Muscle of leg (tissue), 11 donors: ENCODE data around the gene PRG3. TPM values are rescaled to one million over a fixed set of nuclear protein-coding genes. Genes with fewer than 3 reads are reported as not detected.
A peak's percentile ranks its signal among the peaks of the same experiment; 100 is the strongest.

Experiments
- DNase-seq: peaks from one replicate; pipeline ENCODE4 v3.0.0; 2013
- H3K27ac ChIP-seq: one replicate; pipeline ENCODE4 v1.5.1; 2013; ENCODE audit warnings: mild to moderate bottlenecking, low read length, control low read depth
- H3K27me3 ChIP-seq: one replicate; pipeline ENCODE4 v1.6.1; 2013; ENCODE audit warnings: low read length; ENCODE audit not compliant: control insufficient read depth, insufficient read depth
- H3K36me3 ChIP-seq: one replicate; pipeline ENCODE4 v1.6.1; 2013; ENCODE audit warnings: low read length; ENCODE audit not compliant: control insufficient read depth, insufficient read depth
- H3K4me1 ChIP-seq: one replicate; pipeline ENCODE4 v1.6.1; 2013; ENCODE audit warnings: low read length; ENCODE audit not compliant: control insufficient read depth, insufficient read depth
- H3K4me3 ChIP-seq: one replicate; pipeline ENCODE4 v1.5.1; 2013; ENCODE audit warnings: low read length, control low read depth
- H3K9me3 ChIP-seq: replicated peaks from 2 replicates; pipeline ENCODE4 v1.6.1; 2013; ENCODE audit warnings: low read depth, low read length; ENCODE audit not compliant: control insufficient read depth
- WGBS: methylation state at CpG from one replicate; pipeline ENCODE4 v1.1.5; 2013; ENCODE audit warnings: missing lambda C conversion rate; ENCODE audit not compliant: insufficient coverage; 5-methylcytosine and 5-hydroxymethylcytosine counted together
- polyA plus RNA-seq, 8 donors: library from polyadenylated mRNA; unstranded; fragments of 120-200 nt; gene quantifications; one replicate each; pipeline versions ENCODE4 v1.2.1 to v1.2.3, GENCODE V29; 2013; ENCODE audit warnings: inconsistent platforms in 1 of 8, low replicate concordance in 1 of 8; ENCODE audit not compliant: insufficient read length in 8 of 8, insufficient read depth in 1 of 8
- total RNA-seq: library from RNA; stranded (reverse); fragments of 120-200 nt; gene quantifications from one replicate; pipeline ENCODE4 v1.2.4, GENCODE V29; 2013

Gene PRG3
- total and polyA plus RNA-seq, 9 donors: 0.14 to 1.3 (median 0.33) TPM; not detected in 2

GRCh38 chr11:57353036-57353435, 27.9 kb downstream of the PRG3 start:
- H3K27me3 ChIP-seq: no peaks in the 10 kb centered on the region
- no CpG with 5 or more reads among the region's 5 CpGs for WGBS
- H3K27ac ChIP-seq: no peak overlapping the region
- peaks cover 2% of the 10 kb centered on the region for H3K9me3 ChIP-seq
- no peak overlapping the region for H3K4me3 ChIP-seq
- no peak for DNase-seq
- peaks cover 29% of the 10 kb centered on the region for H3K4me1 ChIP-seq
- no peaks in the 10 kb centered on the region for H3K36me3 ChIP-seq

DNA sequence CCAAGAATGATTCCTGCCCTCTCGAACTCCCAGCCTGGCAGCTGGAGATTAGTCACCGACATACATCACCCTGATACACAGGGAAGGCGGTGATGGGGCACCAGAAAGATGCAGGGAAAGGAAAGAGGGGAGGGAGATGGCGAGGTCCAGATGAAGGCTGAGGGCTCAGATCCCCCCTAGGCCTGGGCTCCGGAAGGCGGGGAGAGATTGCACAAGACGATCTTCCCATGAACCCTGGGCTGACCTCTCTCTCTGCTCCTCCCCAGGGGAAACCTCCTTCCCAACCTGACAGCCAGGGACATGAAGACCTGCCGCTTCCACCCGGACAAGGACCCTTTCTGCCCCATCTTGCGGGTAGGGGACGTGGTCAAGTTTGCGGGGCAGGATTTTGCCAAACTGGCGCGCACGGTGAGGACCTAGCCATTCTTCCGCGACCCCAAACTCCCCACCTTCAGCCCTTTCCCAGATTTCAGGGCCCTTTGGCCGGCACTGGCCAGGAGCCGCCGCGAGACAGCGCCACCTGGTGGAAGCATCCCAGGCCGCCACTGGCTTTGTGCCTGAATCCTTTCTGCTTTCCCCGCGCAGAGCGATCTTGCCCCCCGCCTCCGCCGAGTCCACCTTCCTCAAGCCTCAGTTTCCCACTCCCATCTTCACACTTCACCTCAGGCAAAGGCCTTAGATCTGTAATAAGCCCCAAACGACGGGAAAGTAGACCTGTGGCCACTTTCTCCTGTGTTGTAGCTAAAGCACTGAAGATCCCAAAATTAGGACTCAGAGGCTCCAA, 31.3 kb downstream of the PRG3 start:
- Histone ChIP-seq H3K36me3 (no peaks in the 10 kb centered on the region), H3K27ac (no peak overlapping the region), H3K27me3 (no peaks in the 10 kb centered on the region), H3K4me3 (no peak overlapping the region), H3K4me1 (peaks cover 18% of the 10 kb centered on the region), H3K9me3 (peaks cover 2% of the 10 kb centered on the region)
- WGBS: 15% methylated on average over 21 of the region's 31 CpGs
- DNase-seq: peak; percentile 60

- no peaks in the 10 kb centered on the region for H3K36me3 ChIP-seq
- H3K4me3 ChIP-seq: no peak overlapping the region
- H3K4me1 ChIP-seq: peaks cover 11% of the 10 kb centered on the region
- 94% methylated on average over 7 of the region's 14 CpGs for WGBS
- H3K27ac ChIP-seq: no peak overlapping the region
- DNase-seq: no peak
- no peaks in the 10 kb centered on the region for H3K27me3 ChIP-seq
- H3K9me3 ChIP-seq: peaks cover 2% of the 10 kb centered on the region
Observed at GRCh38 chr11:57348636-57349313, 32.2 kb downstream of the PRG3 start.

DNA sequence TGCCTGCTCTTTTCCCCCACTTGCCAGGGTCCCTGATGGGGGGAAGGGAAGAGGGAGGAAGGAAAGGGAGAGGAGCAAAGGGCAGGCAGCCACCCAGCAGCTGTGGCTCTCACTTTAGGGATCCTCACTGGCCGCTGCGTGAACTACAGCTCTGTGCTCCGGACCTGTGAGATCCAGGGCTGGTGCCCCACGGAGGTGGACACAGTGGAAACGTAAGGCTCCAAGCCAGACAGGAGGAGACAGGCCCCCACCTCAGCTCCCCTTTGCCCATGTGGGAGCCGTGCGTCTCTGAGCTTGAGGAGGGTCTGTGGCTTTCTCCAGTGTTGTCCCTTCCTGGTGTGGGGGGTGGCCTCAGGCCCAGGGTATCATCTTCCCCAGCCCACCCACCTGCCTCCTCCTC, 32.9 kb downstream of the PRG3 start:
- H3K9me3 ChIP-seq: peaks cover 2% of the 10 kb centered on the region
- H3K4me1 ChIP-seq: peaks cover 9% of the 10 kb centered on the region
- H3K27me3 ChIP-seq: no peaks in the 10 kb centered on the region
- 35% methylated on average over 5 of the region's 7 CpGs for WGBS
- no peaks in the 10 kb centered on the region for H3K36me3 ChIP-seq
- no peak overlapping the region for H3K27ac ChIP-seq
- H3K4me3 ChIP-seq: no peak overlapping the region
- DNase-seq: no peak

- H3K9me3 ChIP-seq: peaks cover 2% of the 10 kb centered on the region
- H3K27me3 ChIP-seq: no peaks in the 10 kb centered on the region
- H3K27ac ChIP-seq: no peak overlapping the region
- WGBS: no CpG with 5 or more reads among the region's 9 CpGs
- H3K36me3 ChIP-seq: no peaks in the 10 kb centered on the region
- no peak overlapping the region for H3K4me3 ChIP-seq
- no peak for DNase-seq
- peaks cover 4% of the 10 kb centered on the region for H3K4me1 ChIP-seq
Observed at GRCh38 chr11:57347336-57347735, 33.6 kb downstream of the PRG3 start.

DNA sequence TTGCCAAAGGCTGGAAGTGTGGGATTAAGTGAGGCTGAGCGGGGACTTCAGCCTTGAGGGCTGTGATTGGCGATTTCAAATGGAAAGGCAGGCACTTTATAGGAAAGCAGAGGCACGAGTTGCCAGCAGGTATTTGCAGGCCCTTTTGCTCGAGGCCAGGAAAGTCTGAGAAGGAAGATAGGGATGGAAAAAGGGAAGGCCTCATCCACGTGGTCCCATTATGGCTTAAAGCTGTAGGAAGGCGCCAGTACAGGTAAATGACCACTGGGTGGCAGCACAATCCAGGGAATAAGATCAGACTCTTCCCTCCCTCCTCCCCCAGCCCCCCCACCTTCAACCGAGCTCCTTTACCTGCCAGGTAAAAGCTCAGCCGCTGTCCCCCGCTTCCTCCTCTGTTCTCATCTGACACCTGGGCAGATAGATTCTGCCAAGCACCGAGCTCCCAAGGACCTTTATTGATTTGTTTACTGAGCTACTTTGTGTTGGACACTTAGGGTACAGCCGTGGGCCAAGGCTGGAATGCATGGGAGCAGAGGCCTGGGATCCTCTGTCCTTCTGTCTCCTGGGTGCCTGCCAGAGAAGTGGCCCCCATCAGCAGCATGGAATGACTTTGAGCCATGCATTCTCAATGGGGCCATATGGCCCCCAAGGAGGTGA, 35.3 kb downstream of the PRG3 start:
- no peaks in the 10 kb centered on the region for H3K36me3 ChIP-seq
- H3K27ac ChIP-seq: no peak overlapping the region
- no peaks in the 10 kb centered on the region for H3K9me3 ChIP-seq
- H3K4me1 ChIP-seq: peaks cover 4% of the 10 kb centered on the region
- H3K27me3 ChIP-seq: no peaks in the 10 kb centered on the region
- no peak overlapping the region for H3K4me3 ChIP-seq
- peak; percentile 88 for DNase-seq
- WGBS: 26% methylated on average over 5 of the region's 11 CpGs

DNA sequence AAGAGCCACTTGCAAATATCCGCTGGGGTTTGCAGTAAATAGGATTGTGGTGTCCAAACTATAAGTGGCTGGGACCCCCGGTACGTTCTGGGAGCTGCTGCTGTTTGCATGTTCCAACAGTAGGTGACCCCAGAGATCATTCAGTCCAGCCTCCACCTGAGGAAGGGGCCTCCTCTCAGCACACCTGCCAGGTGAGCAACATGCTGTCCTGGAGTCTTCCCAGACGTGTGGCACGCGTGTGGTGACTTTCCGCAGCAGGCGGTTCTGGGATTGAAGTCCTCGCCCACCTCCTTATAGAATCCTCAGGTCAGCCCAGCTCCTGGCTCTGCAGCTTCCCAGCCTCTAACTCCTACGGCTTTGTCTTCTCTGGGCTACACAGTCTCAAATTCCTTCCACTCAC, 36.1 kb downstream of the PRG3 start:
- H3K27me3 ChIP-seq: no peaks in the 10 kb centered on the region
- DNase-seq: no peak
- peaks cover 6% of the 10 kb centered on the region for H3K4me1 ChIP-seq
- no peaks in the 10 kb centered on the region for H3K9me3 ChIP-seq
- 96% methylated on average over 7 of the region's 10 CpGs for WGBS
- H3K36me3 ChIP-seq: no peaks in the 10 kb centered on the region
- H3K27ac ChIP-seq: no peak overlapping the region
- no peak overlapping the region for H3K4me3 ChIP-seq

DNA sequence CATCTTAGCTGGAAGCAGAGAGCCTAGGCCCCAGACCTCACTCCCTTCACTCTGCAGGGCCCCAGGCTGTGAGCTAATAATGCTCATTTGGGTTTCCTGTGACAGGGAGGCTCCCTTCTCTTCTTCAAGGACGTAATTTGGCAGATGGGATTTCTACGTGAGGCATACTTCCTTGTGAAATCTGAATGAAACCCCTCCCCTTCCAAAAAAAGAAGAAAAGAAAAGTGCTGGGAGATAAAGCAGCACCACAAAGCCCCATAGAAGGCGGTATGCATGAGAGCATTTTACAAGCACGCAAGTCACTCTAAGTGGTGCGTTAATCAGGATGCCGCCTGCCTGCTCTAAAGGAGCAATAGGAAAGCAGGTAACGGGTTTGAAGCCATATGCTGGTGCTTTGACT, 37.1 kb downstream of the PRG3 start:
- H3K4me1 ChIP-seq: peaks cover 2% of the 10 kb centered on the region
- H3K27me3 ChIP-seq: no peaks in the 10 kb centered on the region
- 58% methylated on average over 4 of the region's 7 CpGs for WGBS
- no peaks in the 10 kb centered on the region for H3K9me3 ChIP-seq
- no peaks in the 10 kb centered on the region for H3K36me3 ChIP-seq
- H3K4me3 ChIP-seq: no peak overlapping the region
- DNase-seq: no peak
- no peak overlapping the region for H3K27ac ChIP-seq

- H3K4me1 ChIP-seq: peaks cover 8% of the 10 kb centered on the region
- DNase-seq: no peak
- H3K4me3 ChIP-seq: no peak overlapping the region
- H3K27me3 ChIP-seq: no peaks in the 10 kb centered on the region
- no peak overlapping the region for H3K27ac ChIP-seq
- no peaks in the 10 kb centered on the region for H3K36me3 ChIP-seq
- WGBS: 63% methylated on average over 5 of the region's 11 CpGs
- H3K9me3 ChIP-seq: no peaks in the 10 kb centered on the region
Observed at GRCh38 chr11:57342702-57343101, 38.2 kb downstream of the PRG3 start.

GRCh38 chr11:57341250-57341808, 39.6 kb downstream of the PRG3 start:
- DNase-seq: no peak
- no peaks in the 10 kb centered on the region for H3K9me3 ChIP-seq
- H3K36me3 ChIP-seq: no peaks in the 10 kb centered on the region
- no peak overlapping the region for H3K4me3 ChIP-seq
- H3K27me3 ChIP-seq: no peaks in the 10 kb centered on the region
- no peak overlapping the region for H3K27ac ChIP-seq
- H3K4me1 ChIP-seq: peaks cover 11% of the 10 kb centered on the region
- WGBS: 72% methylated on average over 5 of the region's 6 CpGs
